Epidermal melanocyte (primary cell): ENCODE measurements around the gene IL13.
A peak's percentile ranks its signal among the peaks of the same experiment; 100 is the strongest.

Experiments
- DNase-seq: peaks from one replicate; pipeline ENCODE4 v3.0.0; 2011; ENCODE audit warnings: low spot score; ENCODE audit not compliant: insufficient read length

The IL13 gene

GRCh38 chr5:132669966-132670882 is 12.3 kb downstream of the IL13 start:
- no peak for DNase-seq

GRCh38 chr5:132671000-132671399 is 13.0 kb downstream of the IL13 start:
- no peak for DNase-seq

- DNase-seq = no peak
Measured at GRCh38 chr5:132673488-132673887, 15.5 kb downstream of the IL13 start.

GRCh38 chr5:132673939-132674630 is 16.1 kb downstream of the IL13 start, which contains the start of gene IL4:
Gene IL4 (plus strand): TSS chr5:132673989. CDS start chr5:132674051, 62 bp downstream.
- no peak for DNase-seq

- DNase-seq = peak; percentile 81
Measured at GRCh38 chr5:132674671-132675506, 16.9 kb downstream of the IL13 start.

- DNase-seq = no peak
Measured at GRCh38 chr5:132675936-132676689, 18.1 kb downstream of the IL13 start.

GRCh38 chr5:132677191-132677590 is 19.2 kb downstream of the IL13 start:
- DNase-seq = peak; percentile 78

- no peak for DNase-seq
Measured at GRCh38 chr5:132677682-132678400, 19.9 kb downstream of the IL13 start.

- DNase-seq = no peak
Measured at GRCh38 chr5:132678735-132679134, 20.8 kb downstream of the IL13 start.

GRCh38 chr5:132679166-132679565 is 21.2 kb downstream of the IL13 start:
- DNase-seq = no peak

- no peak for DNase-seq
Measured at GRCh38 chr5:132679717-132680380, 21.9 kb downstream of the IL13 start.

- no peak for DNase-seq
Measured at GRCh38 chr5:132680780-132681475, 23.0 kb downstream of the IL13 start.

- no peak for DNase-seq
Measured at GRCh38 chr5:132681476-132681831, 23.5 kb downstream of the IL13 start.

- DNase-seq = no peak
Measured at GRCh38 chr5:132681983-132682382, 24.0 kb downstream of the IL13 start.

- DNase-seq = no peak
Measured at GRCh38 chr5:132684491-132684890, 26.5 kb downstream of the IL13 start.

- DNase-seq = no peak
Measured at GRCh38 chr5:132684922-132685720, 27.1 kb downstream of the IL13 start.

- DNase-seq = no peak
Measured at GRCh38 chr5:132686193-132686592, 28.2 kb downstream of the IL13 start.

GRCh38 chr5:132687995-132688394 is 30.0 kb downstream of the IL13 start:
- DNase-seq = no peak
